Epithelial cell of prostate (primary cell): Measurements from ENCODE around the gene ROCK1.

Experiments used
- DNase-seq: peaks from one replicate; pipeline ENCODE4 v3.0.0-alpha.2; 2011; ENCODE audit warnings: low read depth, low spot score
- H3K27ac ChIP-seq: fragments of 450-650 bp; 2 replicates; pipeline ENCODE4 v1.5.1; 2017; ENCODE audit warnings: mild to moderate bottlenecking

ROCK1 gene

DNA sequence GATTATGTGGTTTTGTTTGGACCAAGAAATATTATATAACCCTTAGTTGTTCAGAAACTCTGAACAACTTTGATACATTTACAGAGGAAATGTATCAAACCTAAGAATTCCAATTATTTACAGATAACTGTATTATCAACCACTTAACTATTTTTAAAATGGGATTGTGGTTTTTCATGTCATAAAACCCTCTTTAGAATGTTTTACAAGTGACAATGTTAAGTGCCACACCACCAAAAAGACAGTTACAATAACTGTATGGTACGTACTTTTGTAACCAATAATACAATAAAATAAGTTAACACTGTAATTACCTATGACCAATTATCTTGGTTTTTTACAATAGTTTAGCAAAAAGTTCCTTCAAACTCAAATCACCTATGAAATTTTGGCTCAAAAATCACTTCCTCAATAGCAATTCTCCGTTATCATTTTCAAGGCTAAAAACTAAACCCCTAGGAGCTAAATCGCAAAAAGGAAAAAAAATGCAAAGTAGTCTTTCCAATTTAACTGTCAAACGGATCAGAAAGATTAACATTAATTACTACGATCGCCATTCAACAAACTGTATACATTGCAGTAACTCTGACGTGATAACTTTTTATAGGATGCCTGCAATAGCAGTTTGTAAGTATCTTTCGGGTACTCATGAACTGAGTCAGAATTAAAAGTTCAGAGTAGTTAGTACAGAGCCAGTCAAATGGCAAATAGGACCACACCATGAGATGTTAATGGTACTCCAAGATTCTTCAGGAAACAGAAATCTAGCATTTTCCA is 1.5 kb downstream of the ROCK1 start:
- H3K27ac ChIP-seq = peak overlapping the region; percentile 79
- no peak for DNase-seq

DNA sequence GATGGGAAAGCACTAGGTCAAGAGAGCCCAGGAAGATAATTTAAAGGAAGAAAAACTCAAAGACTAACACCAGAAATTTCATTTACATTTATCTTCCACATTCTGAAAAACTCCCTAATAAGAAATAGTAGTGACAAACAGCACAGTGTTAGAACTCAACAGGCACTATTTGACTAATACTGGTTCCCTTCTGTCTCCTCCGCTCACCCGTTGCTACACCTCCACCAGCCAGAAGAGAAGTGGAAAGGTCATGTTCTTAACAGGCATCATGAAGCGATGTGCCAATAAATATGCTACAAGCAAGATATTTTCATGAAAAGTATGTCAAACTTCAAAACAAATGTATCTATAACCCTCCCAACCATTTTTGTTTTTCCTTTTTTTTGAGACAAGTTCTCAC is 5.7 kb downstream of the ROCK1 start:
- no peak for DNase-seq
- no peak overlapping the region for H3K27ac ChIP-seq

DNA sequence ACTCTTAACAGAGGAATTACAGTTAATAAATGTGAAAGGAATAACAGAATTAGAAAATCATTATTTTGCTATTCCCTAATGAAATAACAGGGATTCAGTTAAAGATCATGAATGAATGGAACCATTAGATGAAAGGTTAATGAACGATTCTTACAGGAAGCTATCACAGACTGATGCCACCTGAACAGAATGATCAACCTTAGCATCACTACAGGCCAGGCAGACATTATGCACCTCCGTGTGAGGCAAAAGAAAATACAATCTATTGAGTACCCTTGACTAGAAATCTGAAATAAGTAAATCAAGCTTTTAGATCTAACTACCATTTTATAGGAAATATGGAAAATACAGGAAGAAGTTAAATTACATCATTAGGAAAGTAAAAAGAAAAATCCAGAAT is 10.4 kb downstream of the ROCK1 start:
- no peak overlapping the region for H3K27ac ChIP-seq
- no peak for DNase-seq

DNA sequence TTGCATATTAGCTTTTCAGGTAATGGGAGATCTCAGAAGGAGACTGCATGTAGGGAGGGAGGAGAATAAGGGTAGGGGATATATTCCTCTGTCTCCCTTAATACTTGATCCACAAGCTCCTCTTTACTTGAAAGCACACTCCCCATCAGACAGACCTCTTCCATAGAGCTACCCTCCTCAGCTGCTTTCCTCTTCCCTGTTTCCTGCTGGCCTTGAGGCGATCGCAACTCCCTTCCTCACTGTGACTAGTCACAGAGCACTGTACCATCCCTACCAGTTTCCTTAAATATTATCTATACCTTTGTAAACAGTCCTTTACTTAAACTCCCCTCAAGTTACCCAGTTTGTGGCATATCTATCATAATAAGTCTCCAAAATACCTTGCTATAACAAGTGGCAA is 10.9 kb downstream of the ROCK1 start:
- no peak overlapping the region for H3K27ac ChIP-seq
- no peak for DNase-seq

DNA sequence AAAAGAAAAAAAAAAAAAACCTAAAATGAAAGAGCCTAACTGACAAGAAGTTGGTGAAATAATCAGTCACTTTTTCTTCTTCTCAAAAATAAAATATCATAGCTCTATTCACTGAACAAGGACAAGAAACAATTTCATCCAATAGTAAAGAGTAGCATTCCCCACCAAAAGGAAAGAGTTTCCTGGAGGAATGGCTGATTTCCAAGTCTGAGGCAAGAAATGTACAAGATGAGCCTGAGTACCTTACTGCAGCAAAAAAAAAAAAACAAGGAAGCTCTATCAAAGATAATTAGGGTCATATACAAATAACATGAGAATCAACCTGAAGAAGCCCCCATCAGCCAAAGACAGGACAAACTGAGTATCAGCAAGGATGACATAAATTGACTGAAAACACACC is 11.5 kb downstream of the ROCK1 start:
- no peak for DNase-seq
- no peak overlapping the region for H3K27ac ChIP-seq

DNA sequence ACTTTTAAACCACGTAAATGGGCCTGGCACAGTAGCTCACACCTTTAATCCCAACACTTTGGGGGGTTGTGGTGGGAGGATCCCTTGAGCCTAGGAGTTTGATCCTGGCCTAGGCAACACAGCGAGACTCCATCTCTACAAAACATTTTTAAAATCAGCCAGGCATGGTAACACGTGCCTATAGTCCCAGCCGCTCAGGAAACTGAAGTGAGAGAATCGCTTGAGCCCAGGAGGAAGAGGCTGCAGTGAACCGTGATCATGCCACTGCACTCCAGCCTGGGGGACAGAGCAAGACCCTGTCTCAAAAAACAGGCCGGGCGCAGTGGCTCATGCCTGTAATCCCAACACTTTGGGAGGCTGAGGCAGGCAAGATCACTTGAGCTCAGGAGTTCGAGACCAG is 12.2 kb downstream of the ROCK1 start:
- H3K27ac ChIP-seq = no peak overlapping the region
- no peak for DNase-seq

DNA sequence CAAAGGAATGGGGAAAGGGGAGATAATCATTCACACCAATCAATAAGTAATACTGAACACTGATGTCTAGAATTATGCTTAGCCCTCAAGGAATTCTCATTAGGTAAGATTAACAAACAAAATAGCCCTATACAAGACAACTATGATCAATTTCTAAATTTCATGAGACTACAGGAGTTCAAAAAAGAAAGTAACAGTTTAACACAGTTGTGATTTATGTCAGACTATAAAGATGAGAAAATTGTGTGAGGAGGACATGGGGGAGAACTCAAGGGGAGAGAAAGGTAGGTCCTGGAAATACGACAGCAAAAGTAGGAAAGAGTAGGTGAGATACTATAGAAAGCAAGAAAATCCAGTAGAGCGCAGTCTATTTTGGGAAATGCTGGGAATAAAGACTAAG is 14.9 kb downstream of the ROCK1 start:
- H3K27ac ChIP-seq = no peak overlapping the region
- DNase-seq = no peak

DNA sequence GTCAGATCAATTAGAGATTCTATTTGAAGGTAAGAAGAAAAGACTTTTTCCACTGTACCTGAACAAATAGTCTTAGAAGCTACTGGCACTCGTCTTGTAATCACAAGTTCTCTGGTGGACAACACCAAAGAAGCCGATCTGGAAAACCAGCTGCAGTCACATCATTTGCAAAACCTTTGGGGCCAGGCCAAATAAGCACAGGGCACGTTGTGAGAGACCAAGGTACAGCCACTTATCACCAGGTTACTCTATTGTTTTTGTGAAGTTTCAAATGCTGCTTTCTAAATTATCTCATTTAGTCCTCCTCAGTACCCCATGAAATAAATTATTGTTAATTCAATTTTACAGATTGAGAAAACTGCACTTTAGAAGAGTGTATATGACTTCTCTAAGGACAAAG is 18.5 kb downstream of the ROCK1 start:
- H3K27ac ChIP-seq = no peak overlapping the region
- DNase-seq = no peak

DNA sequence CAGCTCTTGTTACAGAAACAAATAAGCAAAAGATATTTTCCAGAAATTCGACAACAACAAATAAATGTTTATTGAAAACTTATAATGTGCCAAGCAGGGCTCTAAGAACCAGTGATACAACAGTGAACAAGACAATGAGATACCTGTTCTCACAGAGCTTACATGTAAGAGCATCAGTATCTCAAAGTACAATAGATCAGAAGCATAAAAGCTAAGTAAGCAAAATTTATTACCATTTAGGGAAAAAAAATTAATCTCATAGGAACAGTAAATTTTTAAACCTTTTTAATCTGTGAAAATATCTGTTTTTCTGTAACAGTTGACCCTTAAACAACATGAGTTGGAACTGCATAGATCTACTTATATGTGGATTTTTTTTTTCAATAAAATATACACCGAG is 20.9 kb downstream of the ROCK1 start:
- no peak for DNase-seq

DNA sequence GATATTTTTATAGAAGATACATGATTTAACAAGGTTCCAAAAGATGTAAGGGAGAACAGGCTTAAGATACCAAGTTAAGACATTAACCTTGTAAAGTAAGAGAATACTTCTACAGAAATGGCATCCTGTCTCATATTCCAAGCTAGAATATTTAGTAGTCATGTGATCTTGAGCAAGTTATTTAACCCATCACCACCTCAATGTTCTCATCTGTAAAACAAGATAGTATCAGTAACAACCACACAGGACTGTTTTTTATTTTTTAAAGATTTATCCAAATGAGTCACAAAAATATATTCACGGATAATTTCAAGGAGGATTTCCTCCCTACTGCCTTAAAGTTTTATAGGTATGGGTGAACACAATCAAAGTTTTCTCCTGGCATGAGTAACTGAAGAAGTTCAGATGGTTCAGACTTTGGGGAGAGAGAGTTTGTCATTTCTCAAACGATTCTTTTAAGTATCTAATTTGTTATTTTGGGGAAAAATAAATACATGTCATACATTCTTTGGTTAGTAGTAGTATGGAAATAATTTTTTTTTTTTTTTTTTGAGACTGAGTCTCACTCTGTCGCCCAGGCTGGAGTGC is 25.9 kb downstream of the ROCK1 start:
- DNase-seq = no peak

More for the DNA sequence above, 20.9 kb downstream of the ROCK1 start:
- no peak overlapping the region for H3K27ac ChIP-seq

DNA sequence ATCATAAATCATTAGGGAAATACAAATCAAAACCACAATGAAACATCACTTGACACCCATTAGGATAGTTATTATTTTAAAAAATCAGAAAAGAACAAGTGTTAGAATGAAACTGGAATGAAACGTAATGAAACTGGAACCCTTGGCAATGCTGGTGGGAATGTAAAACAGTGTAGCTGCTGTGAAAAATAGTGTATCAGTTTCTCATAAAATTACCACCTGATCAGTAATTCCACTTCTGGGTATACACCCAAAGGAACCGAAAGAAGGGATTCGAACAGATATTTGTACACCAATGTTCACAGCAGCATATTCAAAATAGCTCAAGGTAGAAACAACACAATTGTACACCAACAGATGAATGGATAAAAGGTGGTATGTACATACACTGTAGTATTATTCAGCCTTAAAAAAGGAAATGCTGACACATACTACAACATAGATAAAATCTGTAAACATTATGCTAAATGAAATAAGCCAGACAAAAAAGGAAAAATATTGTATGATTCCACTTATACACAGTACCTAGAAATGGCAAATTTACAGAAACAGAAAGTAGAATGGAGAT is 27.0 kb downstream of the ROCK1 start:
- no peak for DNase-seq
- H3K27ac ChIP-seq = no peak overlapping the region

More for the DNA sequence above, 25.9 kb downstream of the ROCK1 start:
- H3K27ac ChIP-seq = no peak overlapping the region

DNA sequence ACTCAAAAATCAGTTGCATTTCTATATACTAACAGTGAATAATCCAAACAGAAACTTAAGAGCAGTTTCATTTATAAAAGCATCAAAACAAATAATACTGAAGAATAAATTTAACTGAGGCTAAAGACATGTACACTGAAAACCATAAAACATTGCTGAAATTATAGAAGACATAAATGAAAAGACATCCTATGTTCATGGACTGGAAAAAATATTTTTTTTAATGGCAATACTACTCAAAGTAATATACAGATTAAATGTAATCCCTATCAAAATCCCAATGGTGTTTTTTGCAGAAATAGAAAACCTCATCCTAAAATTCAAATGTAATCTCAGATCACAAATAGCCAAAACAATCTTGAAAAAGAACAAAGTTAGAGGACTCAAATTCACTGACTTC is 28.6 kb downstream of the ROCK1 start:
- H3K27ac ChIP-seq = no peak overlapping the region

DNA sequence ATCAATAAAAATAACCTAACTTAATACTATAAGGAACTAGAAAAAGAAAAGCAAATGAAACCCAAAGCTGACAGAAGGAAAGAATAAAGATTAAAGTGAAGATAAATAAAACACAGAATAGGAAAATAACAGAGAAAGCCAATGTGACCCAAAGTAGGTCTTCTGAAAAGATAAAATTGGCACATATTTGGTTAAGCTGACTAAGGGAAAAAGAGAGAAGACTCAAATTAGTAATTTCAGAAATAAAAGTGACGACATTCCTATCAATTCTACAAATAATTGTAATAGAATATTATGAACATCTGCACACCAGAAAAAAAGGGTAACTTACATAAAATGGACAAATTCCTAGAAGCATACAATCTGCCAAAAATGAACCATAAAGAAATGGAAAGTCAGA is 30.2 kb downstream of the ROCK1 start:
- no peak for DNase-seq
- no peak overlapping the region for H3K27ac ChIP-seq

More for the DNA sequence above, 28.6 kb downstream of the ROCK1 start:
- DNase-seq = no peak

DNA sequence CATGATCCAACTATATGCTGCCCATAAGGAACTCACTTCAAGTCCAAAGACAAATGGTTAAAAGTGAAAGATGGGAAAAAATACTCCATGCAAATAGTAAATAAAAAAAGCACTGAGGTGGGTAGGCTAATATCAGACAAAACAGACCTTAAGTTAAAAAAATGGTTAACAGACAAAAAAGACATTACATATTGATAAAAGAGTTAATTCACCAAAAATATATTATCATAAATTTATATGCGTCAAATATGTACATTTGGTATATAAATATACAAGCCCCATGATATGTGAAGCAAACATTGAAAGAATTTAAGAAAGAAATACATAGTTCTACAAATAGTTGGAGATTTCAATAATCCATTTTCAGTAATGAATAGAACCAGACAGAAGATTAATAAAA is 31.0 kb downstream of the ROCK1 start:
- no peak for DNase-seq
- H3K27ac ChIP-seq = no peak overlapping the region

DNA sequence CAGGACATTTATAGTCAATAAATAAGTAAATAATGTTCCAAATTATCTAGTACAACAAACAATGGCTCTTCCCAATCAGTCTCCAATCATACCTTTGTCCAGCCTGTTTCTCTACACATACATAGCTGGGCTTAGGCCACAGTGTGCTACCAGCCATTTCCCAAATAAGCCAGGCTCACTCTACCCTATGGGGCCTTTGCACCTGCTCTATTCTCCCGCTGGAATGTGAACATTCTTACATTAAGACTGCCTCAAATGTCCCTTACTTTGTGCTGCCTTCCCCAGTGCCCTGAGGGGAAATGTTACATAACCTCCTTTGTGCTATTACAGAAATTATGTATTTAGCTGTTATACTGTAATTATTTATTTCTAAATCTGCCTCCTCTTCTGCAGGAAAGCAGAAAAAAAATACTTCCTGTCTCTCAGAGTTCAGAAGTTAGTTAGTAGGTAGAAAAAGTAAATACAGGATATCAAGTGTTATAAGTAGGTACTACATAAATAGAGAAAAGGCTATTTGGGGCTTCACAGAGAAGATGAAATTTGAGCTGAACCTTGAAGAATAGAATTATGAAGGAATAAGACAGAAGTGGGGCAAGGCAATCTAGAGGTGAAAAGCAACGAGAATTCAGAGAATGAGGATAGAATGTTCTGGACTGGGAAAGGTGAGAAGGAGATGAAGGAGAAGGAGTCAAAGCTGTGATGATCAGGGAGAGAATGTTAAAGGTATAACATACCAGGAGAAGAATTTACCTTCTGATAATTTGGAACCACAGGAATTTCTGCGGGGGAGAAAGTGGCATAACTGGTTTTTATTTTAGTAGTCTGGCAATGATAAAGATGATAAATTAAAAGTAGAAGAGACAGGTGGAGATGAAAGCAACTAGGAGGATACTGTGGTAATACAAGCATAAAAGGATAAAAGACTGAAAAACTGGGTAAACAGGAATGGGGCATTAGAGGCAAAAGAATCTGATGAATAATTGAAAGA is 37.0 kb downstream of the ROCK1 start:
- DNase-seq = peak; percentile 26
- H3K27ac ChIP-seq = peak overlapping the region; percentile 24

DNA sequence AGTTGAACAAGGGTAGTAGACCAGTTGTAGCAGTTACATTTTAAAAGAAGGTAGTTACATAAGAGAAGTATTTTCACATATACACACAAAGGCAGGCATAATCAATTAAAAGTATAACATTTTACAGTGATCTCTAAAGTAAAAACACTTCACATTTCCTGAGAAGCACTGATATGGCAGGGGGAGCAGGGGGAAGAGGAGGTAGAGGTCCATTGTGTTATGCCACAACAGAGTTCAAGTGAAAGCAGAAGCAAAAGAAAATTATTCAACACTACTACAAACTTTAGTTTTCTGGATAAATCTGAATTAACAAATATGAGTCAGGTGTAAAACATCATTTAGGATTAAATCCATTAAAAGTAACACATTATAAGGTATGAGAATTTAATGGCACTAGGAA is 38.4 kb downstream of the ROCK1 start:
- H3K27ac ChIP-seq = no peak overlapping the region

DNA sequence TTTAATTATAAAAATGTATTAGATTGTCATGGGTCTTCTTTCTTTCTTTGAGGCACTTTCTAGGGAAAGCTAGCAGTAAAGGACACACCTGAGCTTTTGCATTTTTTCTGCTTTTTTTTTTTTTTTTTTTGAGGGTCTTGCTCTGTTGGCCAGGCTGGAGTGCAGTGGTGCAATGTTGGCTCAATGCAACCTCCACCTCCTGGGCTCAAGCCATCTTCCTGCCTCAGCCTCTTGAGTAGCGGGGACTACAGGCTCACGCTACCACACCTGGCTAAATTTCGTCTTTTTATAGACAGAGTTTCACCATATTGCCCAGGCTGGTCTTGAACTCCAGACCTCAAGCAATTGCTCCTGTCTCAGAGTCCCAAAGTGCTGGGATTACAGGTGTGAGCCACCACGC is 40.5 kb downstream of the ROCK1 start:
- no peak for DNase-seq
- no peak overlapping the region for H3K27ac ChIP-seq

More for the DNA sequence above, 38.4 kb downstream of the ROCK1 start:
- DNase-seq = no peak

DNA sequence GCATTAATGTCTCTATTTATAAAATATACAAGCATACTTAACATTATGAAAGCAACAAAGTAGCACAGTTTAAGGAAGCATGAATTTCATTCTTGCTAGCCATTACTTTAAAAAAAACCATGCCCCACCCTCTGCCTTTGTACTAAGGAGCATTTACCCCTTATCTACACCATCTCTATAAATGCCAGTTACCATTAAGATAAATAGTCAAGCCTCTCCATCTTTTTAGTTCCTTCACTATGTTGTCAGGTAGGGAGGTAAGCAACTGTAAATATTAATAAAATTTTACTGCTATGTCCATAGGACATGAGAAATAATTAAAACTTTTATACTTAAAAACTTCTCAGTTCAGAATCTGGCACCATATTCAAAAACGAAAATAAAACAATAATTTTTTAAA is 42.1 kb downstream of the ROCK1 start:
- H3K27ac ChIP-seq = no peak overlapping the region
- no peak for DNase-seq

DNA sequence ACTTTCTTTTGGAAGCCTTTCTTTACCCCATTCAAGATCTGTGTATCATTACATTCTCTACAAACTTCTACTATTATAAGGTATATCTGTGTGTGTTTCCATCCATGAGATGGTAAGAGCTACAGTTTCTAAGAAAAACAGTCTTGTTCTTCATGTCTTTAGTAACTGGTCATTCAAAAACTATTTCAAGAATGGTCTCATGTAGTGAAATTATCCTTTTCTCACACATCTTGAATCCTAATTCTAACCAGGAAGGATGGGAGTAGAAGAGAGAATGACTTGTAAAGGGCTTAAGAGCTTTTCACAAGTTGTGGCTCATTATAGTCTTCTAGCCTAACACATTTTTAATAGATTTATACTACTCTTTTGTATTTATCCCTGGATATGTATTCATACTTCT is 47.3 kb downstream of the ROCK1 start:
- no peak overlapping the region for H3K27ac ChIP-seq
- DNase-seq = no peak

DNA sequence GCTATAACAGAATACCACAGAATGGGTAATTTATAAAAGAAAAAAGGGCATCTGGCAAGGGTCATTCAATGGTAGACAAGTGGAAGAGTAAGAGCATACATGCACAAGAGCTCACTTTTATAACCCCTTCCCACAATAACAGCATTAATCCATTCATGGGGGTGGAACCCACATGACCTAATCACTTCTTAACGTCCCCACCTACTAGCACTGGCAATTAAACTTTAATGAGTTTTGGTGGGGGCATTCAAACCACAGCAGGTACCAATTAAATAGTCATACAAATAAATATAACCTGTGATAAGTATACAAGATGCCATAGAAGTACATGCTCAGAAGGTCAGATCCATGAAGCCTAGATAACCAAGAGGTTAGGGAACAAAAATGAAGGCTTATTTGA is 48.6 kb downstream of the ROCK1 start:
- no peak for DNase-seq
- no peak overlapping the region for H3K27ac ChIP-seq

DNA sequence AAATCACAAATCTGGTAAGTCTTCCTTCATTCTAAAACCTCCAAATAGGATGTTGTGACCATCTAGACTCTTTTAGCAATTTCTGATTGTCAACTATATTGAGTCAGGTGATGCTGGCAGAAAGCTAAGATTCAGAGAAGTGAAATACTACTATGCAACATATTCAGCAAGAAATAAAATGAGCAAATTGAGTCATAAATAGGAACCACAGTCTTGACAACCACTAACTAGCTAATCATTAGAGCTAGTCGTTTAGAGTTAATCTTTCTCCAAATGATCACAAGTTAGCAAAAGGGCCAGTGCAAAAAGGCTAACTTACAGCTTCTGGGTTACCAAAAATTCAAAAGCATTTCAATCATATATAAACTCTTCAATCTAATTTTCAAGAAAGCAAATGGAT is 54.5 kb downstream of the ROCK1 start:
- DNase-seq = no peak
- H3K27ac ChIP-seq = peak overlapping the region; percentile 52
